Measurements from ENCODE around the gene KCNH1. TPM values are rescaled to one million over a fixed set of nuclear protein-coding genes. Genes with fewer than 3 reads are reported as not detected.

The KCNH1 gene
- total and polyA plus RNA-seq, 9 of the 15 experiments (the other 6 are each of a cell fraction or from before 2014, with no cell fraction given) = not detected

- no peaks in the 10 kb centered on the region for H3K9me1 ChIP-seq (ENCODE audit: control insufficient read depth, insufficient read depth, low read length)
- H3K27ac ChIP-seq (ENCODE audit: extremely low read depth, low read depth, low read length) = peak overlapping the region; percentile 34; the same call in 1 of the 3 replicates
- H3K4me3 ChIP-seq = no peak overlapping the region
- 13% methylated on average over 3 of the region's 3 CpGs for WGBS (ENCODE audit: insufficient coverage, low coverage, missing lambda C conversion rate)
- no peaks in the 10 kb centered on the region for H3K36me3 ChIP-seq (ENCODE audit: control insufficient read depth, insufficient read depth, low read length)
- intact Hi-C loops (cut with micrococcal nuclease) (no loop called here), in situ Hi-C loops (cut with MboI) (no loop called here)
- no peaks in the 10 kb centered on the region for H4K20me1 ChIP-seq (replicated peaks; ENCODE audit: control insufficient read depth, insufficient read depth, low read length)
- POLR2A ChIA-PET = interaction anchor here (0.7 kb wide), 1 partner anchor 47 kb away, joined by 3 read pairs; no protein-coding TSS in a partner anchor
- no TSS peak for BruUV-seq (replicated peaks)
- no peaks in the 10 kb centered on the region for H3K27me3 ChIP-seq (ENCODE audit: control insufficient read depth in 2 of 2, insufficient read depth in 2 of 2, low read length in 2 of 2)
- CTCF ChIA-PET (ENCODE audit: low intra/inter-chr PET ratio) = no interaction called here
- H3K4me2 ChIP-seq (ENCODE audit: insufficient read depth, low read length) = no peak overlapping the region
- peak overlapping the region; percentile 58; the same call in 1 of the 2 replicates for H2AFZ ChIP-seq (ENCODE audit: low read depth, low read length)
- FAIRE-seq (no peak), DNase-seq (ENCODE audit: extremely low read depth in 1 of 4, low spot score in 3 of 4) (no peak), ATAC-seq (no peak)
- H3K79me2 ChIP-seq (ENCODE audit: control insufficient read depth, insufficient read depth, low read length) = no peaks in the 10 kb centered on the region
- no peaks in the 10 kb centered on the region; the same call in 1 of the 2 replicates for H3K9me3 ChIP-seq (replicated peaks; ENCODE audit: control insufficient read depth, insufficient read depth, low read depth, low read length)
- H3K9ac ChIP-seq (ENCODE audit: insufficient read depth in 1 of 2, low read depth in 2 of 2, low read length in 2 of 2) = no peak overlapping the region
- TF ChIP-seq CHCHD3 (CRISPR knock-in tag; IDR thresholded peaks at IDR 0.05) (no peak), NFIC (IDR thresholded peaks at IDR 0.05) (no peak), TEAD2 (tag; IDR thresholded peaks at IDR 0.05) (no peak), HDAC2 (IDR thresholded peaks at IDR 0.05) (no peak), DDX20 (tag; IDR thresholded peaks at IDR 0.05; ENCODE audit: low read depth) (no peak), HMG20B (CRISPR knock-in tag; IDR thresholded peaks at IDR 0.05) (no peak), SIN3A (IDR thresholded peaks at IDR 0.05; ENCODE audit: borderline replicate concordance in 2 of 2, control insufficient read depth in 1 of 2, low read depth in 2 of 2, low read length in 2 of 2) (no peak), KAT8 (IDR thresholded peaks at IDR 0.05; ENCODE audit: low read depth) (no peak), ZNF668 (CRISPR knock-in tag; IDR thresholded peaks at IDR 0.05) (no peak), CEBPG (CRISPR knock-in tag; IDR thresholded peaks at IDR 0.05) (no peak), CEBPG (tag; conservative IDR thresholded peaks at IDR 0.05 in 1 of 2, IDR thresholded peaks at IDR 0.05 in 1 of 2) (no peak)
- H3K4me1 ChIP-seq (replicated peaks in 1 of 2; ENCODE audit: control insufficient read depth in 2 of 2, insufficient read depth in 2 of 2, low read length in 2 of 2) = no peaks in the 10 kb centered on the region; a peak in 1 of 5 replicates
These were observed 97.4 kb downstream of the KCNH1 start for GRCh38 chr1:211036381-211037060.
